HCT116 (cell line): ENCODE results near the gene ERICH3.

ENCODE experiments used
- CEBPB ChIP-seq: IDR thresholded peaks from 2 replicates; pipeline ENCODE4 v1.6.1; 2012; ENCODE audit warnings: low read depth
- EZH2 ChIP-seq: fragments of 200-600 bp; sonication (generic); IDR thresholded peaks from 2 replicates; pipeline ENCODE4 v1.6.1; 2017; ENCODE audit warnings: antibody characterized with exemption, mixed run types
- EZH2phosphoT487 ChIP-seq: fragments of 200-600 bp; IDR thresholded peaks from 2 replicates; pipeline ENCODE4 v1.6.1; 2018; ENCODE audit warnings: antibody characterized with exemption, borderline replicate concordance
- FOSL1 ChIP-seq: IDR thresholded peaks from 2 replicates; pipeline ENCODE4 v1.6.1; 2012; ENCODE audit warnings: low read depth
- POLR2A ChIP-seq: IDR thresholded peaks from 2 replicates; pipeline ENCODE4 v1.7.0; 2011; ENCODE audit warnings: borderline replicate concordance; ENCODE audit not compliant: insufficient read depth, insufficient read length; ENCODE audit errors: extremely low read depth
- POLR2AphosphoS5 ChIP-seq: IDR thresholded peaks from 2 replicates; pipeline ENCODE4 v1.6.1; 2011; ENCODE audit warnings: mild to moderate bottlenecking, low read depth, low read length, moderate library complexity
- RAD21 ChIP-seq: IDR thresholded peaks from 2 replicates; pipeline ENCODE4 v1.6.1; 2012; ENCODE audit warnings: low read depth, mild to moderate bottlenecking
- SIN3A ChIP-seq: IDR thresholded peaks from 2 replicates; pipeline ENCODE4 v1.6.1; 2012; ENCODE audit warnings: low read depth
- TCF7L2 ChIP-seq: IDR thresholded peaks from 2 replicates; pipeline ENCODE4 v1.7.0; 2011; ENCODE audit warnings: borderline replicate concordance, inconsistent platforms; ENCODE audit not compliant: insufficient read depth, insufficient read length; ENCODE audit errors: extremely low read depth
- TF ChIP-seq, protein P1 (sequence below), 3 experiments: fragments of 200-600 bp in 1 of 3; sonication (generic) in 1 of 3; IDR thresholded peaks in 2 of 3; conservative IDR thresholded peaks in 1 of 3; 2 replicates each; pipeline ENCODE4 v1.5.1; 2012 to 2017; ENCODE audit warnings: low read depth in 2 of 3, low read length in 2 of 3, antibody characterized with exemption in 1 of 3, borderline replicate concordance in 1 of 3, control low read depth in 1 of 3, mild to moderate bottlenecking in 1 of 3, mixed read lengths in 1 of 3, mixed run types in 1 of 3, moderate library complexity in 1 of 3; ENCODE audit not compliant: insufficient read depth in 1 of 3

DNA sequence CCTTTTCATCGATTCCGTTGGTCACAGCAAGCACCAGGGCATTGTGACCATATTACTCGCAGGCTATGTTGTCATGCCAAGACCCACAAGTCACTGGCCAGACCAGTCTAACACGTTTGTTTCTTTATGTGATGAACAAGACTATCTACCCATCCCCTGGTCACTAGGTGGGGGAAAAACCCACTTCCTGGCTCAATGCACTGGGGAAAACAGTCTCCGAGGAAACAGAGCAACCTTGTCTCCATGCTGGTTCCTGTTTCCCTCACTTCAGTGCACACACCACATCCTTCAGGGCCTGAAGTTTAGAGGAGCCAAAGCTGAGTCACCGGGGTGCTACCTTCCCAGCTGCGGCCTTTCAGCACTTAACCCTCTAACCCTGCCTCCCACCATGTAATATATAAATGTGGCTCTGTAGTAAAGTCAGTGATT lies 20.9 kb downstream of the ERICH3 start:
- TF ChIP-seq, protein P1, sequence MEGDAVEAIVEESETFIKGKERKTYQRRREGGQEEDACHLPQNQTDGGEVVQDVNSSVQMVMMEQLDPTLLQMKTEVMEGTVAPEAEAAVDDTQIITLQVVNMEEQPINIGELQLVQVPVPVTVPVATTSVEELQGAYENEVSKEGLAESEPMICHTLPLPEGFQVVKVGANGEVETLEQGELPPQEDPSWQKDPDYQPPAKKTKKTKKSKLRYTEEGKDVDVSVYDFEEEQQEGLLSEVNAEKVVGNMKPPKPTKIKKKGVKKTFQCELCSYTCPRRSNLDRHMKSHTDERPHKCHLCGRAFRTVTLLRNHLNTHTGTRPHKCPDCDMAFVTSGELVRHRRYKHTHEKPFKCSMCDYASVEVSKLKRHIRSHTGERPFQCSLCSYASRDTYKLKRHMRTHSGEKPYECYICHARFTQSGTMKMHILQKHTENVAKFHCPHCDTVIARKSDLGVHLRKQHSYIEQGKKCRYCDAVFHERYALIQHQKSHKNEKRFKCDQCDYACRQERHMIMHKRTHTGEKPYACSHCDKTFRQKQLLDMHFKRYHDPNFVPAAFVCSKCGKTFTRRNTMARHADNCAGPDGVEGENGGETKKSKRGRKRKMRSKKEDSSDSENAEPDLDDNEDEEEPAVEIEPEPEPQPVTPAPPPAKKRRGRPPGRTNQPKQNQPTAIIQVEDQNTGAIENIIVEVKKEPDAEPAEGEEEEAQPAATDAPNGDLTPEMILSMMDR (IDR thresholded peaks at IDR 0.05 in 2 of 3, conservative IDR thresholded peaks at IDR 0.05 in 1 of 3; ENCODE audit: borderline replicate concordance in 1 of 3, insufficient read depth in 1 of 3, low read depth in 2 of 3, low read length in 2 of 3) = no peak
- TF ChIP-seq POLR2A = no peak
- TF ChIP-seq EZH2 = no peak
- no peak for TF ChIP-seq RAD21
- no peak for TF ChIP-seq FOSL1
- no peak for TF ChIP-seq POLR2AphosphoS5
- TF ChIP-seq CEBPB = no peak
- TF ChIP-seq TCF7L2 = no peak
- no peak for TF ChIP-seq EZH2phosphoT487
- no peak for TF ChIP-seq SIN3A
